HG02588 (cell line): Measurements from ENCODE around the gene ZNF438.
"Not testable (repeated sequence)": the region's sequence is repeated elsewhere in the genome, so short reads cannot be mapped to it uniquely, and the experiment has no call there.

Experiments used
- ATAC-seq: cut with Tn5 transposase; IDR thresholded peaks from one replicate; pipeline ENCODE4 v1.9.1; 2021; ENCODE audit warnings: mild to moderate bottlenecking, moderate library complexity; ENCODE audit not compliant: unreplicated experiment

Gene ZNF438

GRCh38 chr10:30988831-30989435, 42.7 kb downstream of the ZNF438 start:
- ATAC-seq, result no peak

- ATAC-seq, result no peak
Measured at GRCh38 chr10:30987463-30987862, 44.2 kb downstream of the ZNF438 start.

GRCh38 chr10:30986053-30986555, 45.6 kb downstream of the ZNF438 start:
- no peak for ATAC-seq

- ATAC-seq, result no peak
Measured at GRCh38 chr10:30985512-30985911, 46.2 kb downstream of the ZNF438 start.

GRCh38 chr10:30984563-30985328, 46.9 kb downstream of the ZNF438 start:
- no peak for ATAC-seq

GRCh38 chr10:30983209-30983608, 48.5 kb downstream of the ZNF438 start:
- ATAC-seq, result not testable (repeated sequence)

GRCh38 chr10:30980951-30981616, 50.6 kb downstream of the ZNF438 start:
- ATAC-seq, result no peak

GRCh38 chr10:30979956-30980355, 51.7 kb downstream of the ZNF438 start:
- no peak for ATAC-seq

GRCh38 chr10:30978843-30979242, 52.8 kb downstream of the ZNF438 start:
- no peak for ATAC-seq

GRCh38 chr10:30977385-30977784, 54.3 kb downstream of the ZNF438 start:
- no peak for ATAC-seq

GRCh38 chr10:30974773-30975415, 56.8 kb downstream of the ZNF438 start:
- ATAC-seq, result no peak

- no peak for ATAC-seq
Measured at GRCh38 chr10:30974355-30974754, 57.3 kb downstream of the ZNF438 start.

- no peak for ATAC-seq
Measured at GRCh38 chr10:30973737-30974136, 57.9 kb downstream of the ZNF438 start.

GRCh38 chr10:30970760-30971460, 60.8 kb downstream of the ZNF438 start:
- ATAC-seq, result no peak

GRCh38 chr10:30968711-30969110, 63.0 kb downstream of the ZNF438 start:
- ATAC-seq, result no peak

- ATAC-seq, result no peak
Measured at GRCh38 chr10:30967650-30968410, 63.8 kb downstream of the ZNF438 start.

- ATAC-seq, result no peak
Measured at GRCh38 chr10:30963992-30964930, 67.4 kb downstream of the ZNF438 start.

GRCh38 chr10:30962522-30962921, 69.1 kb downstream of the ZNF438 start:
- no peak for ATAC-seq

- ATAC-seq, result peak; percentile 10
Measured at GRCh38 chr10:30959836-30960210, 71.8 kb downstream of the ZNF438 start.
